ENCODE data around the gene CDCA4. TPM values are rescaled to one million over a fixed set of nuclear protein-coding genes. Genes with fewer than 3 reads are reported as not detected.

CDCA4 gene
- total and polyA plus RNA-seq, 10 of the 15 experiments (the other 5 are each of a cell fraction or from before 2014, with no cell fraction given), result 10.4 to 64.0 (median 52.1) TPM

- TF ChIP-seq EP300 (IDR thresholded peaks at IDR 0.05; ENCODE audit: borderline replicate concordance in 1 of 2, control insufficient read depth in 1 of 2, low read depth in 2 of 2, low read length in 2 of 2) (no peak), RB1 (IDR thresholded peaks at IDR 0.05; ENCODE audit: borderline replicate concordance) (no peak), SUZ12 (IDR thresholded peaks at IDR 0.05; ENCODE audit: unreplicated experiment) (no peak), SREBF1 (IDR thresholded peaks at IDR 0.05; ENCODE audit: low read length) (no peak), YY1 (IDR thresholded peaks at IDR 0.05; ENCODE audit: low read depth, low read length) (no peak), IKZF2 (IDR thresholded peaks at IDR 0.05) (peak; percentile 79 to 83), ZBED1 (IDR thresholded peaks at IDR 0.05; ENCODE audit: borderline replicate concordance) (no peak), MLLT1 (IDR thresholded peaks at IDR 0.05) (no peak), MXI1 (IDR thresholded peaks at IDR 0.05; ENCODE audit: low read depth, low read length) (no peak; the same call in 1 of the 2 replicates), RELB (IDR thresholded peaks at IDR 0.05; ENCODE audit: low read depth) (peak; percentile 55), CEBPZ (IDR thresholded peaks at IDR 0.05; ENCODE audit: low read depth, low read length) (no peak), PAX8 (IDR thresholded peaks at IDR 0.05) (no peak), ZNF687 (IDR thresholded peaks at IDR 0.05) (no peak)
- TF ChIP-seq, protein P1, sequence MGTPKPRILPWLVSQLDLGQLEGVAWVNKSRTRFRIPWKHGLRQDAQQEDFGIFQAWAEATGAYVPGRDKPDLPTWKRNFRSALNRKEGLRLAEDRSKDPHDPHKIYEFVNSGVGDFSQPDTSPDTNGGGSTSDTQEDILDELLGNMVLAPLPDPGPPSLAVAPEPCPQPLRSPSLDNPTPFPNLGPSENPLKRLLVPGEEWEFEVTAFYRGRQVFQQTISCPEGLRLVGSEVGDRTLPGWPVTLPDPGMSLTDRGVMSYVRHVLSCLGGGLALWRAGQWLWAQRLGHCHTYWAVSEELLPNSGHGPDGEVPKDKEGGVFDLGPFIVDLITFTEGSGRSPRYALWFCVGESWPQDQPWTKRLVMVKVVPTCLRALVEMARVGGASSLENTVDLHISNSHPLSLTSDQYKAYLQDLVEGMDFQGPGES (IDR thresholded peaks at IDR 0.05), result no peak
Observed at GRCh38 chr14:105021656-105022275, 883 bp upstream of the CDCA4 start (continued).

Measured in GM12878 (cell line).